ENCODE results near the gene FAM241A. TPM values are rescaled to one million over a fixed set of nuclear protein-coding genes. Genes with fewer than 3 reads are reported as not detected.

Gene FAM241A
- total RNA-seq, 1 experiment from 2014 or later = 0.92 TPM

DNA sequence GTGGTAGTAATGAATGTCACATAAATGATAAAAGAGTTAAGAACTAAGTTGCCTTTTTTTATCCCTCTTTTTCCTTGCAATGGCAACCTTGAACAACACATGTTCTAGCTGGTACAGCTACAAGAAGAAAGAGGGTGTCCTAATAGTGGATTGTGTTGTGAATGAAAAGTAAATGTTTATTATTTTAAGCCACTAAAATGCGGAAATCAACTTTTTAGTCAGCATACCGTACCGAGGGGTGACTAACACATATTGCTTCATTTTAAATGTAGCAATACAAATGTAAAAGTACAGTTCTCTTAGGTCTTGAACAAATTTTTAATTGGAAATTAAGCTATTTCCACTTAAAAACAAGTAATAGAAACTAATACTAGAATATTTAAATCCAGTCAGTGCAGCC is 68.6 kb downstream of the FAM241A start:
- DNase-seq (ENCODE audit: low spot score) = no peak

DNA sequence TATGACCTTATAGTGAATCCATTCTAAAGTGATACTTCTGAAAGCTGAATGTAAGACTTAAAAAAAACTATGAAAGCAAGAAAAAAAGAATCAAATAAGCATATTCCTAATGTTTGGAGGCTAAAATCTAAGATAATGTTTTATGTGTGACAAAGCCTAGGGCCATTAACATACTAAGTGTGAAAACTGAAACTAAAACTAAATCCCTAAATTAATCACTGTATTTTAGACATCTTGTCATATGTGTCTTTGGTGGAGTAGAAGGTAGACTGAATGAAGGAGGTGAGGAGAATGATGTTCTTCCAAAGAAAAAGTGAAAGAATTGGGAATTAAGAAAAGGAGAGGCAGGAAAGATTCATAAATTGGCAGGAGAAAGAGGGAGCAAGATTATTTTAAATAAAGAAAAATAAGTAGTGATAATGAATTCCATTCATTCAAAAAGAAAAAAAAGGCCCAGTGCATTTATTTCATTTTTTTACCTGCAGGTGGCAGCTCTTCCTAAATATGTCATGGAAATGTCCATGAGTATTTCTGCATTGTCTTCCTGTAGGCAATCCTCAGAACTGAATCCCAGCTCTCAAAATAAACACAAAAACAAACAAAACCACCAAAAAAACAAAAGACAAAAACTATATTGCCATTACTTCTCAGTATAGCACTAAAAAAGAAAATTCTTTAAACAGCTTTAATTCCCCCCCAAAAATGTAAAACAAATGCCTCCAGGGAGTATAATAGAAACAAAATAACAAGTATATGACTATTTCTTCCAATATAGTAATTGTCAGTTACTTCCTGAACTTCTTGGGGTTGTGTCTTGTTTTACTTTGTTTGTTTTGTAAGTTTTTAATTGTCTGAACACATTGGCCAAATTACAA is 69.4 kb downstream of the FAM241A start:
- peak; percentile 55 for DNase-seq (ENCODE audit: low spot score)

- DNase-seq (ENCODE audit: low spot score) = no peak
Observed at GRCh38 chr4:112219826-112220366, 74.6 kb downstream of the FAM241A start.

GRCh38 chr4:112222219-112222955 is 77.1 kb downstream of the FAM241A start:
- no peak for DNase-seq (ENCODE audit: low spot score)

- no peak for DNase-seq (ENCODE audit: low spot score)
Observed at GRCh38 chr4:112225157-112225556, 79.9 kb downstream of the FAM241A start.

DNA sequence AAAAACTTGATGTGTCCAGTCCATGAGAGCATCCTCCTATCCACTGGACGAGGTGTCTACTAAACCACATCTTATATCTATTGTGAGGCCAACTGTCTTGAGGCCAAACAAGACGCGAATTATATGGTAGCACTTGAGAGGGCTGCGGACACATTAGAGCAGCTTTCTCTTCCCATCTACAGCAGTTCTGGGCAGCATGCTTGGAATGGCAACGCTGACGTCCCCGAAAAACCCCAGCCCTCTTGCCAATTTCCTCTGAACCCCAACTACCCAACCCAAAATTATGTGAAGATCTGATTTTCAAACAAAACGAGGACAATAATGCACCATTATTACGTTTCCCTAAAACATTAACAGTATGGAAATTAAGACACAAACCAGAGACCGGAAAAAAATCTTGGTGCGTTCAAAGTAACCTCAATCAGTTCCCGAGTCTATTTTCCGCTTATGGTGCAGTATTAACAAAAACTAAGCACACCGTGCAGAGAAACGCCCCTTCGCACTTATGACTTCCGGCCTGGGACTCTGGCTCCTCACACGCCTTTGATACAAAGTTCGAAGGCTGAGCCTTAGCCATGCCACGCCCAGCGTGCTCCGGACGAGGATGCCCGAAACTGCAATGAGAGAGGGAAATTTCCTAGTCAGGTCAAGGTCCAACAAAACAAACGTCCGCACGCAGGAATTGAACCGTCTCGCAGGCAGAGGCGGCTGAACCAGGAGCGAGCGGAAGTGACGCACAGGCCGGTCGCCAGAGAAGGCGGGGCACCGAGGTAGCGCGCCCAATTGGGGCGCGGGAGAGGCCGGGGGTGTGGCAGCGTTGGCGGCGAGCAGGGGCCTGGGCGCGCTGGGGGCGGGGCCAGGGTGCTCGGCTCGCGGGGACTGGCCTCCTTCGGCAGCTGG is 85.9 kb downstream of the FAM241A start:
- peak; percentile 98 for DNase-seq (ENCODE audit: low spot score)

DNA sequence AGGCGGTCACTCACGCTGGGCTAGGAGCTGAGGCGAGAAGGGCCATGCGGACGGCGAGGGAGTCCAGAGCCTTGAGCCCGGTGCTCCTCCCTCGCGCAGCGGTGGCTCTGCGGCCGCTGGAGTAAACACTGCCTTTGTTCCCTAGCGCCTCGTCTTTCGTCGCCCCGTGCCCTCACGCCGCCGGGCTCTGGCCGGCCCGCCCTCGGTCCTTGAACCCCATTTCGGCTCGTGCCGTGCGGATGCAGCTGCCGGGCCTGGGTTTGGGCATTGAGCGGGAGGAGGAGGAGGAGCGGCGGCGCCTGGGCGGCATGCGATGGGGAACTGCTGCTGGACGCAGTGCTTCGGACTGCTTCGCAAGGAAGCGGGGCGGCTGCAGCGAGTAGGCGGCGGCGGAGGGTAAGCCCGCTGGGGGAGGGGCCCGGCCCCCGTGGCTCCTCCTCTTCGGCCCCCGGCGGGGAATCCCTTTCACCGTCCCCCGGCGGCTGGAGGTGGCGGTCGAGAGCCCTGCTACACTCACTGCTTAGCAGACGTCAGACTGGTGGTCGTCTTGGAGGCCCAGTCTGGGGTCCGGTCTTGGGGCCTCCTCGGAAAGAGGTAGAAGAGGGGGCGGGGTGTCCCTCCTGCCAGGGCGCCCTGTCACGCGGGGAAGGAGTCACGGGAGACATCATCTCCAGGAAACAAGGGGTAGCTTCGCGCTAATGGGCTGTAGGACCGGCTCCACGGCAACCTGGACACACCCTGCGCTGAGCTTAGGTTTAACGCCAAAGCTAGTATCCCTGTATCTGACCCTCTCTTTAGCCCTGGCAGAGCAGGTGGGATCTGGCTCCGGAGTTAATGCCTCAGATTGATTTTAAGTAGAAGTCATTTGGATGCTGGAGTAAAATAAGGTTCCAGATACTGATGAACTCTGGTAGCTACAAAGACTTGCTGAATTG is 86.8 kb downstream of the FAM241A start, which contains the start of gene AP1AR:
Gene AP1AR (plus strand): TSS at position 9 of the 935 bp plus-strand sequence. CDS start 305 bp downstream, at position 314.
- peak; percentile 81 for DNase-seq (ENCODE audit: low spot score)

GRCh38 chr4:112234952-112235609 is 89.8 kb downstream of the FAM241A start:
- peak; percentile 90 for DNase-seq (ENCODE audit: low spot score)

GRCh38 chr4:112236040-112236439 is 90.8 kb downstream of the FAM241A start:
- DNase-seq (ENCODE audit: low spot score) = no peak

DNA sequence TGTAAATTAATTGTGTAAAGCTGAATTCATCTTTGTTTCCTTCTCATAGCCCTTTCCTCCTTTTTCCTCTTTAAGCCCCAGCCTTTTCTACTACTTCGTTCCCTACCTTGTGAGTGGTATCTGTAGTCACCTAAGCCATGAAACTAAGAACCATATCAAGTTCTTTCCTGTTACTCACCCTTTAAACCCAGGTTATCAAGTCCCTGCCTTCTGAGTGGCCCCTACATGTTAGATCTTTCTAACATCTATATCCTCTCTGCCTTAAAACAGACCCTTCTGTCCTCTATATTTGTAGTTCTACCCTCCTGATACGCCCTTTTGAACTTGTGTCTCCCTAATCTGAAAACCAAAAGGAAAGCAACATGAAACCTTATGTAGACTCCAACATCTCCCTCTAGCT is 93.6 kb downstream of the FAM241A start:
- no peak for DNase-seq (ENCODE audit: low spot score)

Other genes with a start within 250 kb of the FAM241A start
- 57.0 and 105 TPM in 2 replicates for gene AP1AR, start 86.3 kb downstream of the FAM241A start, total RNA-seq (2014; rRNA removed; shearing (Covaris generic))
- 5.9 and 10.1 TPM in 2 replicates for gene TIFA, start 140.4 kb downstream of the FAM241A start, total RNA-seq (2014; rRNA removed; shearing (Covaris generic))
- gene ALPK1, start 151.9 kb downstream of the FAM241A start, total RNA-seq (2014; rRNA removed; shearing (Covaris generic)) = 3.2 and 4.9 TPM in 2 replicates

Data from HT-29 (cell line).